CD4-positive, alpha-beta T cell treated with Interleukin-2 at 100 ng/mL for 4 hours (primary cell): ENCODE measurements around the gene DARS2.
"Not testable (repeated sequence)": the region's sequence is repeated elsewhere in the genome, so short reads cannot be mapped to it uniquely, and the experiment has no call there.

ENCODE experiments used
- DNase-seq: peaks from one replicate; pipeline ENCODE4 v3.0.0-alpha.2; 2020; ENCODE audit warnings: low spot score

The DARS2 gene

GRCh38 chr1:173862146-173862768, 37.8 kb downstream of the DARS2 start:
- DNase-seq = not testable (repeated sequence)

DNA sequence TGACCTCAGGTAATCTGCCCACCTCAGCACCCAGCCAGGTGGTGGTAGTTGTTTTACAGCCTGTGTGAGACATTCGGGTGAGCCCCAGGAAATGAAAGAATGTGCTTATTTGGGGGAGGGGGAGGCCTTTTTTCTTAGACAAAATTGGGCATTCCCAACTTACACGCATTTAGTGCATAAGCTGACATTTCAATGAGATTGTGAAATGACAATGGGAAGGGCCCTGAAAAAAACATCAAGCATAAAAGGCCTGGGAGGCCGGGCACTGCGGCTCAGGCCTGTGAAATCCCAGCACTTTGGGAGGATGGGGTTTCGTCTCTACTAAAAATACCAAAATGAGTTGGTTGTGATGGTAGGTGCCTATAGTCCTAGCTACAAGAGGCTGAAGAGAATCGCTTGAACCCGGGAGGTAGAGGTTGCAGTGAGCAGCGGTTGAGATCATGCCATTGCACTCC, 38.3 kb downstream of the DARS2 start:
- no peak for DNase-seq

- DNase-seq = no peak
Measured at GRCh38 chr1:173863224-173864161, 39.0 kb downstream of the DARS2 start.

DNA sequence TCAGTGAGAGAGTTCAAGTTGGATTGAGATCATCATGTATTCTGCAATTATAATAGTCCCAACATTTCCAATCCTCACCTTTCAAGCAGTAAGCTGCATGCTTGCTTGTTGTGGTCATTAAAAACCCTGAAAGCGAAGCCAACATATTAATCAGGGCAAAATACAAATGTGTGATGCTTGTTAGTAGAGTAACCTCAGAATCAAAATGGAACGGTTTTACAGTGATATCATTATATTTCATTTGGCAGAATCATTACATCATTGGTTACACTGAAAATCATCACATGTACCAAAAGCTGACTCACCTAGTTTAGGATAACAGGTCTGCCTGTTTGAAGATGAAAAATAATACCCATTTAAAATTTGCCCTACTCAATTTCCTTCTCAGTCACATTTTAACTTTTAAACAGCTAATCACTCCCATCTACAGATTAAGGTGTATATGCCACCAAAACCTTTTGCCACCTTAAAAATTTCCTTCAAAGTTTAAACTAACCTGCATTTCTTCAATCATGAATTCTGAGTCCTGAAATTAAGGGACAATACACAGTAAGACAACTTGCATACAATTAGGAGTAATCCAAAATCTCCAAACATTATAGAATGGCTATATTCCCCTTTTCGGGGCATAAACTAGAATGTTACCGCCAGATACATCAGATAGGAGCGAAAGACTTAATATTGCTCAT, 39.9 kb downstream of the DARS2 start:
- DNase-seq = peak; percentile 46

GRCh38 chr1:173865468-173866164, 41.1 kb downstream of the DARS2 start:
- DNase-seq = no peak

DNA sequence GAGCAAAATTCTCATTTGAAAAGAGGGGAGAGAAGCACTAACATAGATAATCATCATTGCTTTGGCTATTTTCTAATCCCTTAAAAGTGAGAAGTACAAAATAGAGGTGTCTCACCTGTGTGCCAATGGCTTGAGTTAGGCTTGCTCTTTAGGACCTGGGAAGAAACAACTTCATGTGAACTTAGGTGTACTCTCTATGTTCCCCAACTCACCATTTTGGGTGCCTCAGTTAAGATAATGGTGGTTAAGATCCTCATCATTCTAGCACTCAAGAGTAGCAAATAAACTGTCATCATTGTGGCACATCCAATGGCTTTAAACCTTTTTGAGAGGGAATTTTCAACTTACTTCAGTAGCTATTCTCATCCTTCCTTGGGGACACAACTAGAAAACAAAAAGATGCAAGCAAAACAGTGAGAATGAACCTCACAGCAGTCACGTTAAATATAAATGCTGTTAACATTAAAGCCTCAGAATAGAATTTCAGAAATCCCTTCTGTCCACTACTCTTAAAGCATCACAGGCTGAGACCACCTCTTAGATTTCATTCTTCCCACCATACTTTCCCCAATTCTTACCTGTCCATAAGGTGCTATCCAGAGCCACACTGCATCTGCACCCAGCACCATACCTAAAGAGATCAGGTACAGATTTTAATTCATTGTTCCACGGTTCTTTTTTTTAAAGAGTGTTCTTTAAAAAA, 42.1 kb downstream of the DARS2 start:
- no peak for DNase-seq

GRCh38 chr1:173867141-173867752, 42.8 kb downstream of the DARS2 start:
- DNase-seq = no peak

- DNase-seq = peak; percentile 100
Measured at GRCh38 chr1:173867753-173868265, 43.3 kb downstream of the DARS2 start, which contains the start of gene GAS5. Gene GAS5, minus strand, starts transcription at chr1:173867989.

DNA sequence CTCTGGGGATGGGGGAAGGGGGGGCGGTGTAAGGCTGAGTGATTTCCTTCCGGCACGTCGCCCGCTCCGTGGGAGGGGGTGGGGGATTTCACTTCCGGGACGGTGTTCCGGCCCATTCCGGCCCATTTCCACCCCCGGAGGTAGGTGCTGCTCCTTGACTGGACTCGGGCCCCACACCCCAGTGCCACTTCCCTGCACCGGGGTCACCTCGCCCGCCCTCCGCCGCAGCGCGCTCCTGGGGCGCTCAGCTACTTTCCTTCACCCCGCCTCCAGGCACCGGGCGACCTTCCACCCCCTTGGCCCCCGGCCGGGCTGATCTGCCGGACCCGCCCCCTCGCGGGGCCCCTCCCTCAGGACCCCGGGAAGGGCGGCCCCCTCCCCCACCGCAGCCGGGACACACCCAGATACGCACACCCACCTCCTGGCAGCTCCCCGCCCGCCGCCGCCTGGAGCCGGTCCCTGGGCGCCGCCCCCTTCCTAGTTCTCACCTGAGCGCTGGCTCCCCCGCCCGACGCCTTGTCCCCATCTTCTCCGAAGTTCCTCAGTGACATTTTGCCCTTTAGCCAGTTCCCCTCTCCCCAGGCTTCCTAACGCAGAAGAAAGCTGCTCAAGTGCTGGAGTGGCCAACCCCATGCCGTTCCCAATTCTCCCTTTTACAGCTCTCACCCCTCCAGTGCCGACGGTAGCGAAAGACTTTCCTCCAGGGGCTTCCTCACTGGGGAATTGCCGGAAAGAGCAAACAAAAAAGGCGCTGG, 44.0 kb downstream of the DARS2 start, which contains the start of gene ZBTB37:
Gene ZBTB37 (plus strand): TSS at position 115 of the 755 bp plus-strand sequence. CDS start 1,846 bp downstream, outside the sequence.
- peak; percentile 94 for DNase-seq

DNA sequence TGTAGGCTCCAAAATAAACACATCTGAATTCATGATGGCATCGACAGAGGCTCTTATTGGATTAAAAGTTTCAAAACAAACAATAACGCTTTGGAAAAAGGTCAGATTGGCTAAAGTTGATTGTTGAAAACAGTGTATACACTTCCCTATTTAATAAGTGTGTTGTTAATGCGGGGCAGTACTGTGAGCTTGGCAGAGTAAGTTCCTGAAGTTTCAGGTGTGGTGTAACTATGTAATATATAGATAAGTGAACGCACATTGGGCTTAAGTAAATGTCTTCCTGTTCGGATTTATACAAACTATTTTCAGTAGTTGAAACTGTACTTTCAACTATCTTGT, 44.5 kb downstream of the DARS2 start:
- DNase-seq = no peak

GRCh38 chr1:173870252-173871075, 46.0 kb downstream of the DARS2 start:
- peak; percentile 55 for DNase-seq

DNA sequence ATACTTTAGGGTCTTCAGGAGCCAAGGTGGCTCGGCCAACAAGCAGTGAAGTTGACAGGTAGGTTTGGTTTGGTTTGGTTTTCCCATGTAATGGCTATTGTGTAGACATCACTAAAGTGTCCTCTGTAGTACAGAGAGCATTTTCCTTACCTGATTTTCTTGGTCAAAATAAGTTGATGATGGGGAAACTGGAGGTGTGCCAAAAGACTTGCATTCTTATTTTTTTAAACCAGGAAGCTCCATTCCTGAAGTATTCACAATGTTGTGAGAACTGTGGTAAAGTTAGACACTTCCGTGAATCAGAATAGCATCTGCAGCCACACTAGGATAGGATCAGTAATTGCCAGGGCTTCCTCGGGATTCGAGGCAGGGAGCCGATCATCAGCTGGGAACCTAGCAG, 46.6 kb downstream of the DARS2 start:
- DNase-seq = no peak

DNA sequence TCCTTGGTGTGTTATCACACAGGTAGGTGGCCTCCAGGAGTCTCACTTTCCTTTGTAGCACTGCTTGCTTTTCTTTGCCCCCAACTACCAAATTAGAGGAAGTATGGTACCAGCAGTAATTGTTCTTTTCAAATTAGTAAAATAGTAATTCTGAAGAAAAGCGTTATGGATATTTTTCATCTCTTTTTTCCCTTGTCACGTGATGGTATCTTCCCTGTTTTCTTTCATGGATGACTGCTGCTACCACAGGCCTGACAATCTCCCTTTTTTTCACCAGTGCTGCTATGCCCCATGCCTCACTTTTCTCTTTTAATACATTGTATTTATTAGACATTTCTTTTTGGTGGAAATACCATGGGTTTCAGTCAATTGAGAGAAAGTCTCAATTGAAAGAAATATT, 47.0 kb downstream of the DARS2 start:
- no peak for DNase-seq

- DNase-seq = no peak
Measured at GRCh38 chr1:173876732-173877131, 52.3 kb downstream of the DARS2 start.

DNA sequence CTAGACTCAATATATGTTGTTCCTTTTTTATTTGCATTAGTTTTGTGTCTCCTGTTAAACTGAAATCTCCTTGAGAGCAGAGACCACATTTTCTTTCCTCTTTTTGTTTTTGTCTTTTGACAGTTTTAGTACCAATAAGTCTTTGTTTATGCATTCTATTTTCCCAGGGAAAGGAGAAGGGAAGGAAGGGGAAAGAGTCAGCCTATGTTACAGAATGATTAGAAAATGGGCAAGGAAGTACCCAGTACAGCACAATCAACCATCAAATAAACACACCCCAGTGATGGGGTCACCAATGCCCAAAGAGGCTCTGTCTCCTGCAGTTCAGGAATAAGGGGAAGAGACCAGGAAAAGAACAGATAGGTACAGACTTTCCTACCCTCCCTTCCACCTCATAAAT, 53.8 kb downstream of the DARS2 start:
- no peak for DNase-seq

DNA sequence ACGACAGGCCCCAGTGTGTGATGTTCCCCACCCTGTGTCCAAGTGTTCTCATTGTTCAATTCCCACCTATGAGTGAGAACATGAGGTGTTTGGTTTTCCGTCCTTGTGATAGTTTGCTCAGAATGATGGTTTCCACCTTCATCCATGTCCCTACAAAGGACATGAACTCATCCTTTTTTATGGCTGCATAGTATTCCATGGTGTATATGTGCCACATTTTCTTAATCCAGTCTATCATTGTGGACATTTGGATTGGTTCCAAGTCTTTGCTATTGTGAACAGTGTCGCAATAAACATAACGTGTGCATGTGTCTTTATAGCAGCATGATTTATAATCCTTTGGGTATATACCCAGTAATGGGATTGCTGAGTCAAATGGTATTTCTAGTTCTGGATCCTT, 56.6 kb downstream of the DARS2 start:
- not testable (repeated sequence) for DNase-seq

DNA sequence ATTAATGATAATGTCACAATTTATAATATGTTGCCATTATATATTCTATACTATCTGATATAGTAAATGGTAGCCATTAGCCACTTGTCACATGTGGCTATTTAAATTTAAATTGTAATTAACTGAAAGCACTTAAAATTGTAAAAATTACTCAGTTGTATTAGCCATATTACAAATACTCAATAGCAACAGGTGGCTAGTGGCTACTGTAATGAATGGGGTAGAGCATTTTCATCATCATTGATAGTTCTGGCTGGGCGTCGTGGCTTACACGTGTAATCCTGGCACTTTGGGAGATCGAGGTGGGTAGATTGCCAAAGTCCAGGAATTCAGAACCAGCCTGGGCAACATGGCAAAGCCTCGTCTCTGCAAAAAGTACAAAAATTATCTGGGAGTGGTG, 60.2 kb downstream of the DARS2 start:
- DNase-seq = no peak

DNA sequence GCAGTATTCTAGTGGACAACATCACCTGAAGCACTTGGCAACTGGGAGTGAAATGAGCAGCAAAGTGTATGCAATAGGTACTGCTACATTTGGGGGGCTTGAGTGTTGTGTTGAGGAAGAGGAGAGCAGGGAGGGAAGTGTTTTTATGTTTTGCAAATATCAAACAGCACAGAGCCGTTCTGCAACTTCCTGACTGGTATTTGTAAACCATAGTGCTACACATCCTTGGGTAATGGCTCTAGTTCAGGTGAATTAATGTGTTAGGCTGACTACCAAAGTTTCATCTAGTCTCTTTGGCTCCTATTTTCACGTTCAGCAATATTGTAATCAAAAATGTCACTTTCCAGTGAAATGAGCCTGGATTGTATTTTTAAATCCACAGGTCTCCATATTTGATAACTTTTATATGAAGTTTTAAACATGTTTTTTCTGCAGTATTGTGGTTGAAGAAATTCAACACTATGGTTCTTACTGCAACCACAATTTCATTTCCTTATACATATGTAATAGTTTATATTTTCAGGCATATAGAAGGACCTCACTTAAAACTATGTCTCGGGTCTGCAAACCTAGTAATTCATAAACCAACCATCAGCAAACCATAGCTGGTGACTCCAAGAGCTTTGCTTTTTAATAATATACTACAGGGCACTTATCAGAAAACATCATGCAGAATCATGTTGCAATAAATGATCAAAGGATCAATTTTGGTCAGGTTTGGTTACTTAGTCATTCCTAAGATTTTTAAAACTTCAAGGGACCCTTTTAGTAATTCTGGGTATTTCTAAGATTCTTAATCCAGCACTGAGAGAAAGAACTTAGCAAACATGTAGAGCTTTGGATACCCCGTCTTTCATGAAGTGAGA, 62.5 kb downstream of the DARS2 start:
- no peak for DNase-seq
